HG03378 (cell line): ENCODE measurements around the gene CNGA3.
"Not testable (repeated sequence)": the region's sequence is repeated elsewhere in the genome, so short reads cannot be mapped to it uniquely, and the experiment has no call there.

ENCODE experiments used
- ATAC-seq: cut with Tn5 transposase; IDR thresholded peaks from one replicate; pipeline ENCODE4 v1.9.1; 2021; ENCODE audit warnings: mild to moderate bottlenecking, moderate library complexity; ENCODE audit not compliant: unreplicated experiment

Gene CNGA3

GRCh38 chr2:98346311-98347236 is at the start of gene CNGA3:
TSS of gene CNGA3 (plus strand) at chr2:98346456. CDS start at chr2:98369976, 23,520 bp downstream.
- no peak for ATAC-seq

GRCh38 chr2:98297817-98298682 is 48.2 kb upstream of the CNGA3 start:
- no peak for ATAC-seq

- no peak for ATAC-seq
Measured at GRCh38 chr2:98298683-98299164, 47.5 kb upstream of the CNGA3 start.

GRCh38 chr2:98299211-98299905 is 46.9 kb upstream of the CNGA3 start:
- no peak for ATAC-seq

GRCh38 chr2:98300141-98300874 is 45.9 kb upstream of the CNGA3 start:
- no peak for ATAC-seq

- ATAC-seq = no peak
Measured at GRCh38 chr2:98301469-98301868, 44.8 kb upstream of the CNGA3 start.

- ATAC-seq = not testable (repeated sequence)
Measured at GRCh38 chr2:98307131-98307696, 39.0 kb upstream of the CNGA3 start.

GRCh38 chr2:98308068-98308467 is 38.2 kb upstream of the CNGA3 start:
- no peak for ATAC-seq

GRCh38 chr2:98308532-98308931 is 37.7 kb upstream of the CNGA3 start:
- no peak for ATAC-seq

GRCh38 chr2:98309580-98309979 is 36.7 kb upstream of the CNGA3 start:
- no peak for ATAC-seq

- ATAC-seq = no peak
Measured at GRCh38 chr2:98310010-98310409, 36.2 kb upstream of the CNGA3 start.

GRCh38 chr2:98311090-98311489 is 35.2 kb upstream of the CNGA3 start:
- ATAC-seq = no peak

- ATAC-seq = no peak
Measured at GRCh38 chr2:98311771-98312545, 34.3 kb upstream of the CNGA3 start.

GRCh38 chr2:98313492-98314250 is 32.6 kb upstream of the CNGA3 start:
- no peak for ATAC-seq

GRCh38 chr2:98314251-98314650 is 32.0 kb upstream of the CNGA3 start:
- ATAC-seq = no peak

GRCh38 chr2:98315957-98316356 is 30.3 kb upstream of the CNGA3 start:
- no peak for ATAC-seq

- no peak for ATAC-seq
Measured at GRCh38 chr2:98317214-98317613, 29.0 kb upstream of the CNGA3 start.

GRCh38 chr2:98320171-98320570 is 26.1 kb upstream of the CNGA3 start:
- not testable (repeated sequence) for ATAC-seq
